Natural killer cell (primary cell): Measurements from ENCODE around the gene DSG3. TPM values are rescaled to one million over a fixed set of nuclear protein-coding genes. Genes with fewer than 3 reads are reported as not detected.

ENCODE experiments used
- ATAC-seq, 3 donors: fragments of 150-1000 bp in 2 of 3; fragments of 200-7000 bp in 1 of 3; cut with Tn5 transposase; 1 replicate in 1 of 3; 2 replicates in 2 of 3; pipeline ENCODE4 v1.10.0; 2021; ENCODE audit warnings: mild to moderate bottlenecking in 2 of 3, moderate library complexity in 2 of 3
- DNase-seq, 2 donors: peaks; one replicate each; pipeline versions ENCODE4 v3.0.0 to v3.0.0-alpha.2; 2013 to 2021; ENCODE audit warnings: mixed read lengths in 1 of 2
- H3K27ac ChIP-seq: one replicate; pipeline ENCODE4 v1.5.1; 2013; ENCODE audit warnings: mild to moderate bottlenecking, low read length
- H3K27me3 ChIP-seq: one replicate; pipeline ENCODE4 v1.6.1; 2013; ENCODE audit warnings: low read length; ENCODE audit not compliant: control insufficient read depth, insufficient read depth
- H3K36me3 ChIP-seq: one replicate; pipeline ENCODE4 v1.6.1; 2013; ENCODE audit warnings: low read length; ENCODE audit not compliant: control insufficient read depth, insufficient read depth
- H3K4me1 ChIP-seq: one replicate; pipeline ENCODE4 v1.6.1; 2013; ENCODE audit warnings: low read length; ENCODE audit not compliant: control insufficient read depth, insufficient read depth
- H3K4me3 ChIP-seq: one replicate; pipeline ENCODE4 v1.5.1; 2013; ENCODE audit warnings: low read length
- H3K9me3 ChIP-seq: one replicate; pipeline ENCODE4 v1.6.1; 2013; ENCODE audit warnings: low read length; ENCODE audit not compliant: control insufficient read depth, insufficient read depth
- H3K27ac Mint-ChIP-seq, 2 donors: one replicate each; pipeline ENCODE4 v1.8.0; 2022; ENCODE audit warnings: mild to moderate bottlenecking in 2 of 2, mixed read lengths in 2 of 2, moderate library complexity in 1 of 2
- H3K27me3 Mint-ChIP-seq, 2 donors: one replicate each; pipeline ENCODE4 v1.8.0; 2022; ENCODE audit warnings: low read depth in 2 of 2, mixed read lengths in 2 of 2
- H3K36me3 Mint-ChIP-seq: one replicate; pipeline ENCODE4 v1.8.0; 2022; ENCODE audit warnings: mixed read lengths
- H3K4me1 Mint-ChIP-seq, 2 donors: one replicate each; pipeline ENCODE4 v1.8.0; 2022; ENCODE audit warnings: mixed read lengths in 2 of 2
- H3K4me3 Mint-ChIP-seq: one replicate; pipeline ENCODE4 v1.8.0; 2022; ENCODE audit warnings: mild to moderate bottlenecking, moderate library complexity, mixed read lengths
- H3K9me3 Mint-ChIP-seq, 2 donors: one replicate each; pipeline ENCODE4 v1.8.0; 2022; ENCODE audit warnings: mixed read lengths in 2 of 2
- CTCF ChIP-seq: fragments of 200-600 bp; IDR thresholded peaks from one replicate; pipeline ENCODE4 v1.8.0; 2022; ENCODE audit warnings: antibody characterized with exemption
- WGBS: methylation state at CpG from one replicate; pipeline ENCODE4 v1.1.7; 2013; ENCODE audit warnings: missing lambda C conversion rate; ENCODE audit not compliant: insufficient coverage; 5-methylcytosine and 5-hydroxymethylcytosine counted together
- intact Hi-C: fragments of 100-400 bp; cut with micrococcal nuclease; formaldehyde crosslinking; loops from one replicate; pipeline ENCODE4 v1.14.2; 2022
- total RNA-seq, 4 donors: library from RNA; stranded (reverse); fragments of 120-200 nt in 1 of 4; gene quantifications; one replicate each; pipeline versions ENCODE4 v1.2.3 to v1.2.4, GENCODE V29; 2013 to 2022

DSG3 gene
- total RNA-seq, 3 donors from 2014 or later (not counting 1 experiment from before 2014, with no cell fraction given), result 0.28 TPM; not detected in 2

GRCh38 chr18:31500051-31500688, 52.6 kb downstream of the DSG3 start:
- H3K27ac ChIP-seq, result no peak overlapping the region
- peaks cover 14 to 31% of the 10 kb centered on the region in 2 donors for H3K27me3 Mint-ChIP-seq
- no peaks in the 10 kb centered on the region for H3K4me1 Mint-ChIP-seq
- H3K4me1 ChIP-seq, result peaks cover 9% of the 10 kb centered on the region
- H3K4me3 Mint-ChIP-seq, result no peak overlapping the region
- ATAC-seq (no peak), DNase-seq (no peak)
- no peak for TF ChIP-seq CTCF
- H3K9me3 Mint-ChIP-seq, result no peaks in the 10 kb centered on the region
- H3K9me3 ChIP-seq, result no peaks in the 10 kb centered on the region
- H3K4me3 ChIP-seq, result no peak overlapping the region
- H3K36me3 Mint-ChIP-seq, result no peaks in the 10 kb centered on the region
- WGBS, result 48% methylated on average over 6 of the region's 6 CpGs
- intact Hi-C loops, result no loop called here
- H3K36me3 ChIP-seq, result no peaks in the 10 kb centered on the region
- H3K27ac Mint-ChIP-seq, result no peak overlapping the region
- H3K27me3 ChIP-seq, result peaks cover 19% of the 10 kb centered on the region

DNA sequence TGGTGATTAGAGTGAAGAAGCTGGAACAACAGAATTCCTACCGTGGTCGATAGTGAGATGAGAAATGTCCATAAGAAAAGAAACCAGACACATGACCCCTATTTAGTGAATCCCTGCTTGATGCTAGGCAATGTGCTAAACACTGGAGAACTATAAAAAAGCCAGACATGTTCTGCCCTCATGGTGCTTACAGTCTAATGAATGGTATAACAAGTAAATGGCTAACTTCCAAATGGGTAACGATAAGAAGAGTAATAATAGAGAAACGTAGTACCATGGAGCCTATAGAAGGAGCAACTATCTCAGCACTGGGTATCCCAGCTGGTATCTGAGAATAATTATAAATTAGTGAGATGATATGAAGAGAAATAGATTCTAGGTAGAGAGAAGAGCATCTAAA, 55.5 kb downstream of the DSG3 start:
- Mint-ChIP-seq H3K9me3 (no peaks in the 10 kb centered on the region), H3K4me1 (no peaks in the 10 kb centered on the region), H3K27ac (no peak overlapping the region), H3K27me3 (peaks cover 9 to 10% of the 10 kb centered on the region in 2 donors), H3K36me3 (no peaks in the 10 kb centered on the region), H3K4me3 (no peak overlapping the region)
- intact Hi-C loops, result no loop called here
- no peaks in the 10 kb centered on the region for H3K36me3 ChIP-seq
- no peak overlapping the region for H3K4me3 ChIP-seq
- no peak for TF ChIP-seq CTCF
- H3K9me3 ChIP-seq, result no peaks in the 10 kb centered on the region
- WGBS, result 94% methylated on average over 2 of the region's 4 CpGs
- DNase-seq (no peak), ATAC-seq (no peak)
- peaks cover 5% of the 10 kb centered on the region for H3K4me1 ChIP-seq
- H3K27ac ChIP-seq, result no peak overlapping the region
- H3K27me3 ChIP-seq, result peaks cover 9% of the 10 kb centered on the region

GRCh38 chr18:31504455-31505147, 57.1 kb downstream of the DSG3 start:
- intact Hi-C loops, result no loop called here
- no peaks in the 10 kb centered on the region for H3K4me1 ChIP-seq
- Mint-ChIP-seq H3K27me3 (peaks cover 0 to 7% of the 10 kb centered on the region in 2 donors), H3K4me3 (no peak overlapping the region), H3K27ac (no peak overlapping the region), H3K36me3 (no peaks in the 10 kb centered on the region), H3K4me1 (no peaks in the 10 kb centered on the region), H3K9me3 (no peaks in the 10 kb centered on the region)
- H3K36me3 ChIP-seq, result no peaks in the 10 kb centered on the region
- H3K27me3 ChIP-seq, result peaks cover 6% of the 10 kb centered on the region
- H3K27ac ChIP-seq, result no peak overlapping the region
- no peak for TF ChIP-seq CTCF
- DNase-seq (no peak), ATAC-seq (no peak)
- WGBS, result 62% methylated on average over 10 of the region's 10 CpGs
- no peaks in the 10 kb centered on the region for H3K9me3 ChIP-seq
- H3K4me3 ChIP-seq, result no peak overlapping the region
